ENCODE results near the gene NFKBIZ. TPM values are rescaled to one million over a fixed set of nuclear protein-coding genes. Genes with fewer than 3 reads are reported as not detected.
"Not testable (repeated sequence)": the region's sequence is repeated elsewhere in the genome, so short reads cannot be mapped to it uniquely, and the experiment has no call there.

The NFKBIZ gene
- total RNA-seq, 1 experiment from 2014 or later: 63.0 TPM

- H3K27me3 ChIP-seq (ENCODE audit: low read length): no peaks in the 10 kb centered on the region
- BruUV-seq (replicated peaks): no TSS peak
- no peak overlapping the region for H3K4me3 ChIP-seq (ENCODE audit: low read length)
- DNase-seq (no peak), ATAC-seq (no peak)
- H2AFZ ChIP-seq (ENCODE audit: low read length): no peak overlapping the region
- H3K79me2 ChIP-seq (ENCODE audit: low read length): no peaks in the 10 kb centered on the region
- peaks cover 23% of the 10 kb centered on the region for H3K4me1 ChIP-seq (ENCODE audit: insufficient read depth, low read length)
- TF ChIP-seq CTCF (conservative IDR thresholded peaks at IDR 0.05; ENCODE audit: low read depth, low read length) (no peak), EZH2 (IDR thresholded peaks at IDR 0.05; ENCODE audit: low read length, unreplicated experiment) (no peak), EZH2phosphoT487 (IDR thresholded peaks at IDR 0.05; ENCODE audit: borderline replicate concordance, low read length) (no peak)
- H3K4me2 ChIP-seq (ENCODE audit: low read length): no peak overlapping the region
- no peaks in the 10 kb centered on the region for H4K20me1 ChIP-seq (ENCODE audit: low read length)
- H3F3A ChIP-seq (ENCODE audit: low read length, unreplicated experiment): no peaks in the 10 kb centered on the region
- intact Hi-C loops (cut with micrococcal nuclease): no loop called here
- ChIA-PET POLR2A (ENCODE audit: unreplicated experiment) (interaction anchor here (0.7 kb wide), 1 partner anchor 25 kb away, joined by 4 read pairs; no protein-coding TSS in a partner anchor), CTCF (no interaction called here)
- no peaks in the 10 kb centered on the region for H3K36me3 ChIP-seq (ENCODE audit: low read depth, low read length)
- H3K9ac ChIP-seq (ENCODE audit: low read length): no peak overlapping the region
- no peaks in the 10 kb centered on the region for H3K9me2 ChIP-seq (replicated peaks; ENCODE audit: low read length)
- H3K27ac ChIP-seq (ENCODE audit: low read length): no peak overlapping the region
- H3K9me3 ChIP-seq (ENCODE audit: low read length): no peaks in the 10 kb centered on the region
These were observed 51.4 kb downstream of the NFKBIZ start for GRCh38 chr3:101900736-101901135.

GRCh38 chr3:101902041-101902440 lies 52.7 kb downstream of the NFKBIZ start:
- no peaks in the 10 kb centered on the region for H3K9me3 ChIP-seq (ENCODE audit: low read length)
- no peaks in the 10 kb centered on the region for H3K27me3 ChIP-seq (ENCODE audit: low read length)
- CTCF ChIA-PET: interaction anchor here (0.7 kb wide), 1 partner anchor 99 kb away, joined by 3 read pairs; no protein-coding TSS in a partner anchor
- peak; percentile 69 for DNase-seq
- H3K9me2 ChIP-seq (replicated peaks; ENCODE audit: low read length): no peaks in the 10 kb centered on the region
- H3K4me3 ChIP-seq (ENCODE audit: low read length): no peak overlapping the region
- peaks cover 23% of the 10 kb centered on the region for H3K4me1 ChIP-seq (ENCODE audit: insufficient read depth, low read length)
- no peaks in the 10 kb centered on the region for H3F3A ChIP-seq (ENCODE audit: low read length, unreplicated experiment)
- intact Hi-C loops (cut with micrococcal nuclease): no loop called here
- H3K79me2 ChIP-seq (ENCODE audit: low read length): no peaks in the 10 kb centered on the region
- no peak overlapping the region for H3K9ac ChIP-seq (ENCODE audit: low read length)
- H4K20me1 ChIP-seq (ENCODE audit: low read length): no peaks in the 10 kb centered on the region
- ATAC-seq: peak; percentile 28
- H3K27ac ChIP-seq (ENCODE audit: low read length): peak overlapping the region; percentile 27
- H2AFZ ChIP-seq (ENCODE audit: low read length): no peak overlapping the region
- no peaks in the 10 kb centered on the region for H3K36me3 ChIP-seq (ENCODE audit: low read depth, low read length)
- BruUV-seq (replicated peaks): no TSS peak
- TF ChIP-seq CTCF (conservative IDR thresholded peaks at IDR 0.05; ENCODE audit: low read depth, low read length): no peak
- no peak for TF ChIP-seq EZH2 (IDR thresholded peaks at IDR 0.05; ENCODE audit: low read length, unreplicated experiment)
- TF ChIP-seq EZH2phosphoT487 (IDR thresholded peaks at IDR 0.05; ENCODE audit: borderline replicate concordance, low read length): no peak
- H3K4me2 ChIP-seq (ENCODE audit: low read length): no peak overlapping the region
- POLR2A ChIA-PET (ENCODE audit: unreplicated experiment): no interaction called here

- peak overlapping the region; percentile 31 for H3K27ac ChIP-seq (ENCODE audit: low read length)
- H3K27me3 ChIP-seq (ENCODE audit: low read length): no peaks in the 10 kb centered on the region
- TF ChIP-seq CTCF (conservative IDR thresholded peaks at IDR 0.05; ENCODE audit: low read depth, low read length) (no peak), EZH2 (IDR thresholded peaks at IDR 0.05; ENCODE audit: low read length, unreplicated experiment) (no peak)
- ChIA-PET POLR2A (ENCODE audit: unreplicated experiment) (no interaction called here), CTCF (no interaction called here)
- H3K9me2 ChIP-seq (replicated peaks; ENCODE audit: low read length): no peaks in the 10 kb centered on the region
- H3K4me1 ChIP-seq (ENCODE audit: insufficient read depth, low read length): peaks cover 23% of the 10 kb centered on the region
- no peaks in the 10 kb centered on the region for H3K36me3 ChIP-seq (ENCODE audit: low read depth, low read length)
- intact Hi-C loops (cut with micrococcal nuclease): loop anchor here (1.0 kb wide), 1 partner anchor 25 kb away; no protein-coding TSS in a partner anchor
- no peaks in the 10 kb centered on the region for H3K9me3 ChIP-seq (ENCODE audit: low read length)
- peak overlapping the region; percentile 21 for H2AFZ ChIP-seq (ENCODE audit: low read length)
- ATAC-seq (peak; percentile 85), DNase-seq (peak; percentile 78)
- TSS peak; percentile 82 for BruUV-seq (replicated peaks)
- H4K20me1 ChIP-seq (ENCODE audit: low read length): no peaks in the 10 kb centered on the region
- no peaks in the 10 kb centered on the region for H3K79me2 ChIP-seq (ENCODE audit: low read length)
- H3K4me2 ChIP-seq (ENCODE audit: low read length): peak overlapping the region; percentile 39
- H3K4me3 ChIP-seq (ENCODE audit: low read length): no peak overlapping the region
- H3K9ac ChIP-seq (ENCODE audit: low read length): no peak overlapping the region
- no peaks in the 10 kb centered on the region for H3F3A ChIP-seq (ENCODE audit: low read length, unreplicated experiment)
These were observed 54.1 kb downstream of the NFKBIZ start for GRCh38 chr3:101903451-101903871.

GRCh38 chr3:101905573-101905972 lies 56.3 kb downstream of the NFKBIZ start:
- DNase-seq; CTCF ChIA-PET; ATAC-seq; H3K9me2 ChIP-seq (replicated peaks; ENCODE audit: low read length); BruUV-seq (replicated peaks); H3F3A ChIP-seq (ENCODE audit: low read length, unreplicated experiment); intact Hi-C loops (cut with micrococcal nuclease); H3K36me3 ChIP-seq (ENCODE audit: low read depth, low read length); H3K4me3 ChIP-seq (ENCODE audit: low read length); H3K9ac ChIP-seq (ENCODE audit: low read length); H3K9me3 ChIP-seq (ENCODE audit: low read length); H3K27ac ChIP-seq (ENCODE audit: low read length); H3K4me2 ChIP-seq (ENCODE audit: low read length); H3K27me3 ChIP-seq (ENCODE audit: low read length); H2AFZ ChIP-seq (ENCODE audit: low read length); POLR2A ChIA-PET (ENCODE audit: unreplicated experiment); H4K20me1 ChIP-seq (ENCODE audit: low read length); H3K79me2 ChIP-seq (ENCODE audit: low read length): not testable (repeated sequence)
- H3K4me1 ChIP-seq (ENCODE audit: insufficient read depth, low read length): peaks cover 23% of the 10 kb centered on the region

Measured in PC-3 (cell line).